T-helper 2 cell (primary cell): Measurements from ENCODE around the gene IL17REL.

Experiments used
- DNase-seq, 5 experiments: peaks; one replicate each; pipeline versions ENCODE4 v3.0.0 to v3.0.0-alpha.2; 2012 to 2022

Gene IL17REL

DNA sequence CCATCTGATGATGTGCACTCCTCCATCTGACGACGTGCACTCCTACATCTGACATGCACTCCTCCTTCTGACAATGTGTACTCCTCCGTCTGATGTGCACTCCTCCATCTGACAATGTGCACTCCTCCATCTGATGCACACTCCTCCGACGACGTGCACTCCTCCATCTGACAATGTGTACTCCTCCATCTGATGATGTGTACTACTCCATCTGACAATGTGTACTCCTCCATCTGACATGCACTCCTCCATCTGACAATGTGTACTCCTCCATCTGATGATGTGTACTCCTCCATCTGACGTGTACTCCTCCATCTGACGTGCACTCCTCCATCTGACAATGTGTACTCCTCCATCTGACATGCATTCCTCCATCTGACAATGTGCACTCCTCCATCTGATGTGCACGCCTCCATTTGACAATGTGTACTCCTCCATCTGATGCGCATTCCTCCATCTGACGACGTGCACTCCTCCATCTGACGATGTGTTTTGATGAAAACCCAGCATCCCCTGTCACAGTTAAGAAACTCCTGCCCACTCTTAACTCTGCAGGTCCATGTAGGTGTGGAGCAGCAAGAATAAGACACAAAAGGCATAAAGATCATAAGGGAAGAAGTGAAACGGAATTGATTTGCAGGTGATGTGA is 9.7 kb upstream of the IL17REL start:
- DNase-seq: no peak

DNA sequence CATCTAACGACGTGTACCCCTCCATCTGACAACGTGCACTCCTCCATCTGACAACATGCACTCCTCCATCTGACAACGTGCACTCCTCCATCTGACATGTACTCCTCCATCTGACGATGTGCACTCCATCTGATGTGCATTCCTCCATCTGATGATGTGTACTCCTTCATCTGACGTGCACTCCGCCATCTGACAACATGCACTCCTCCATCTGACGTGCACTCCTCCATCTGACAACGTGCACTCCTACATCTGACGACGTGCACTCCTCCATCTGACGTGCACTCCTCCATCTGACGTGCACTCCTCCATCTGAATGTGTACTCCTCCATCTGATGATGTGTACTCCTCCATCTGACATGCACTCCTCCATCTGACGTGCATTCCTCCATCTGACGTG is 8.0 kb upstream of the IL17REL start:
- no peak for DNase-seq

DNA sequence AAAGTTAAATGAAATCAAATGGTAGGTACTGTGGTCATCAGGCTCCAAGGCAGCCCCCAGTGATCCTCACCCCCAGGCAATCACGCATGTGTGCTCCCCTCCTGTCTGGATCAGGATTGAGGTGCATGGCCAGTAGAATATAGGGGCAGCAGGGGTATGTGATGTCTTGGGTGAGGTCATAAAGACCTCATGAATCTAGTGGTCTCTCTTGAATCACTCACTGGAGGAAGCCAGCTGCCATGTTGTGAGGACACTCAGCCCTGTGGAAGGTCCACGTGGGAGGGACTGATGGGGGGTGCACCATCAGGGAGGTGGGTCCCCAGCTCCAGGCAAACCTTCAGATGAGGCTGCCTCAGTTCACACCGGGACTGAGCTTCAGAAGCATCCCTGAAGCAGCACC is 6.8 kb upstream of the IL17REL start:
- no peak for DNase-seq

DNA sequence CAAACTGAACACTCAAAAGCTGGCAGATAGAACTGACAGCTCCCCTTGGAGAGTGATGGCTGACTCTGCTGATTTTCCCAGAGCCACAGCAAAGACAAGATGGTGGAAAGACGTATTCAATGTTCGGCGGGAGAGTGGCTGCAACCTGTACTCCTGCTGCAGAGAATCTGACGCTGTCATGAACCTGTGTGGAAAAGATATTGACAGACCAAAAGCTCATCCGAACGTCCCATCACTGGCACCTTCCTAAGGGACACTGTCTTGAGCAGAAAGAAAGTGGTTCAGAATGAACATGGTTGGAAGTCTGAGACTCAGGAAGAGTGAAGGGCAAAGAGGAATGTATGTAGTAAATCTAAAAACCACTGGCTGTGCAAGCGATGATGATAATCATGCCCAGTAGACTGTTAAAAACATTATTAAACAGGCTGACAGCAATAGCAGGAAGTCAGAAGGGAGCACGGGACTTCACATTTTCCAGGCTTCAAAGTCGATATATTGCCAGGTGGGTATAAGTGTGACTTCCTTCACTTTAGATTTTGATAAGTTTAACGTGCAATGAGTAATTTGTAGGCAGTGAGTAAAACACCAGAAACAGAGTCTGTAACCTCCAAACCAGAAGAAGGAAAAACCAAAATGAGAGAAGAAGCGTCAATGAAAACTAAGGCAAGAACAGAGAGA is 6.2 kb upstream of the IL17REL start:
- peak in 2 of 5 experiments; percentile 46 to 73 for DNase-seq

DNA sequence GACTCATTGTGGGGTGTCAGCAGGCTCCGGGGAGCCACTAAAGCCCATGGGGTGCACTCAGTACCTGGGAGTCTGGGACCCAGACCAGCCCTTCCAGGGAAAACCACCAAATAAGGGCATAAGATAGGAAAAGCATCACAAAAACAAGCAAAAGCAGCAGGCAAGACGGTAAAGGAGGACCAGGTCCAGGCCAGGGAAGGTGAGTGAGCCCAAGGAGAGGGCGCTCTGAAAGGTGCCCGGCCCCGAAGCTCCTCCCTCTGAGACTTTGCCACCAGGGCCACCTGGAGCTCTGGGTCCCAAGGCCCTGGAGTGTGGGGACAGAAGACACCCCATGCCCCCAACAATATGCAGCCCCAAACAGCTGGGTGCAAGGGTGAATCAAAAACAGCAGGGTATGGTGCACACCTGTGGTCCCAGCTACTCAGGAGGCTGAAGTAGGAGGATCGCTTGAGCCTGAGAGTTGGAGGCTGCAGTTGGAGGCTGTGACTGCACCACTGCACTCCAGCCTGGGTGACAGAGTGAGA is 5.2 kb upstream of the IL17REL start:
- DNase-seq: no peak

DNA sequence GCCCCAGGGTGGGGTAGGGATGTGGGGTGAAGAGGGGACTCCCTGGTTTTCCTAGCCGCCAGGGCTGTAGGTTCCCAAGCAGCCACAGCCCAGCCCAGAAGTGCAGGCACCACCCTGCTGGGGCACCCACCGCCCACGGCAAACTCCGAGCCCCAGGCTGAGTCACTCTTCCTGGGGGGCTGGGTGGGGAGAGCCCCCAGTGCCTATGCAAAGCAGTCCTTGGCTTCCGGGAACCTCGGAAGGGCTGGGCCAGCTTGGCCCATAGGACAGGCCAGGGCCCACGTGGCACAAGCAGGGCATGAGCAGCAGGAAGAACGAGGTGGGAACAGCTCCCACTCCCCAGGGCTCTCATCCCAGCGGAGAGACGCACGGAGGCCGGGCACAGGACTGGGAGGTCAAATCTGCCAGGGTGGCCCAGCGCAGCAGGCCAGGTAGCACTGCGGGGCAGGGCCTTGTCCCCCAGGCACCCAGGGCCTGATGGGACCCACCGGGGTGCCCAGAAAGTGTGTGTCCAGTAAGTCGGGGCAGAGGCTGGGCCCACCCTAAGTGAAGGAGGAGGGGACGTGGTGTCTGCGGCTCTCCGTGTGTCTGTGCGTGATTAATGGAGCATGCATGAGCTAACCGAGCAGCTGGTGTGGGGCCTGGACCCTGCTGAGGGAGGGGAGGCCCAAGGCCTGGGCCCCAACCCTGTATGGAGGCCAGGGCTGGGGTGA is 4.6 kb upstream of the IL17REL start:
- peak in 2 of 5 experiments; percentile 48 to 67 for DNase-seq

DNA sequence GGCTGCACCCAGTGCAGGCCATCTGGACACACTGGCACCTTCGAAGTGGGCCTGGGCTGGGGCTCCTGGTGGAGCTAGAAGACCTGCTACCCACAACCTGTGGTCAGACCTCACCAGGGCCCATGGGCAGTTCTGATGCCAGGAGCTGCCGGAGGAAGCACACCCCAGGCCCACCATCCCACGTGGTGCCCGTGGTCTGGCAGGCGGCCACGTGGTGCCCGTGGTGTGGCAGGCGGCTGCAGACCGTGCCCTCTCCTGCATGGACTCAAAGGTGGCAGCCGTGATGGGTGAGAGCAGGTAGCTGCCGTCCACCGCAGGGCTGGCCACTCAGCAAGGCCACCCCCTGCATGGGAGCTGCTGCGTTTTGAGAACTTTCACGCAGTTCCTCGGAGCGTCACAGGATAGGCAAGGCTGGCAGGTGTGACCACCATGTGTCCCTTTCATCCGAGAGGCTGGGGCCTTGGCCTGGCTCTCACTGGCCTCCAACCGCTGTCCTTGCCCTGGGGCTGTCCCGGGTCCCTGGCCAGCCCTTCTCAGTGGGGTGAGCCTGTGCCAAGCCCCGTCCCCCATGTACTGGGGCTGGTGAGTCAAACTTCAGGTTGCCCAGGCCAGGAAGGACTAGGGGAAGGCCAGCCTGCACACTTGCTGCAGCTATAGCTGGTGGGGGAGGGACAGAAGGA is 3.9 kb upstream of the IL17REL start:
- no peak for DNase-seq

DNA sequence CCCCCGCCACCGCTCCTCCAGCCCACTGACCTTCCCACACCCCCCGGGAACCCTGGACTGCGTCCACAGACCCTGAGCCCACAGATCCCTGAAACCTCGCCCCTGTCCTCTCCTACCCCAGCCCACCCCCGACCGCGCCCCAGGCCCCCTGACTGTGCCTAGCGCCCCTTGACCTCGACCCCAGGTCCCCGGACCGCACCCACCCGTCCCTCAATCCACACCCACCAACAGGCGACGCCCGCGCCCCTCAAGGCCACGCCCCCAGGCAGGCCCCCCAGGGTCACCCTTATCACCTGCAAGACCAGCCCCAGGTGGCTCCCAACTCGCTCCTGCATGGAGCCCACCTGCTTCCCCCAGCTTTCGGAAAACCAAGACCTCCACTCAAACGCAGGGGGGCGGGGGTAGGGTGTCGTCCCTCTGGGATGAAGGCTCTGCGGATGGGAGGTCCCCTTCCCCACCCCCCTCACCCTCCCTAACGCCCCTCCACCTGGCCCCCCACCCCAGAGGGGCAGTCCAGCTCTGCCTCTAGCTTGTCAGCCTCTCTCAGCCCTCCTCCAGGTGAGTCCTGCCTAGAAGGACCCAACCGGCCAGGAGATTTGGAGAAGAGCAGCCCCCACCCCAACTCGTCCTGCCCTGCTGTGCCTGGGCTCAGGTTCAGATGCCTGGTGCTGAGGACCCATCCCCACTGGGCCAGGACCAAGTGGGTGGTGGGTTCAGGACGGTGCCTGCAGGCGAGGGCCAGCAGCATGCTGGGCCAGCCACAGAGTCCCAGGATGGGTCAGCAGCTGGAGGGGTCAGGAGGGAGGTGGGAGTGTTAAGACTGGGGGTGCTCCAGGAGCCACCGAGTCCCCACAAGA is 3.1 kb upstream of the IL17REL start:
- peak in 1 of 5 experiments; percentile 7 for DNase-seq

DNA sequence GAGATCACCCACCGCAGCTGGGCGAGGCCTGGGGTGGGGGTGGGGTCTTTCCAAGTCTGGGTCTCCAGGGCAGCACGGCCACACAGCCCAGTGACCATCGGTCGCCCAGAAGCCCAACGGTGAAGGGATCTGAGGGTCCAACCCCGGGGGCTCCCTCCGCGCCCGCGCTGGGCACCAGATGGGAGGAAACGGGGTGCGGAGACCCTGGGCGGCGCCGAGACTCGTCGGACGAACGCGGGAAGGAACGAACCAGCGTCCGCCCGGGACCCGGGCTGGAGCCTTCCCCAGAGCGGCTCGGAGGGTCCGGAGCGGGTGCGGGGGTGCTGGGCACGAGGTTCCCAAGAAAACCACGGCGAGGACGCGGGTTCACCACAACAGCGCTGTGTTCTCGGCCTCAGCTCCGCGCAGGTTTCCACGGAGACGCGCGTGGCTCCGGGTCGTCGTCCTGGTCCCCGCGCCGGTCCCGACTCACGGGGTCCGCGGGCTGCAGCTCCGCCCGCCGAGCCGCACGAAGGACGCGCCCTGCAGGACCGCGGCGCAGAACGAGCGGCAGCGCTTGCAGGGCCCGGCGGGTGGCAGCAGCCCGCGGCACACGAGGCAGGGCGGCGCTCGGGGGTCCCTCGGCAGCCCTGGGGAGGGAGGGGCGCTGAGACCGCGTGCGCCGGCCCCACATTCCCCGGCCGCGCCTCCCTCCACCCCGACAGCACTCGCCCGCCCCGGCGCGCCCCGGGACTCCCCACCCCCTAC is 2.3 kb upstream of the IL17REL start:
- peak in 1 of 5 experiments; percentile 8 for DNase-seq

DNA sequence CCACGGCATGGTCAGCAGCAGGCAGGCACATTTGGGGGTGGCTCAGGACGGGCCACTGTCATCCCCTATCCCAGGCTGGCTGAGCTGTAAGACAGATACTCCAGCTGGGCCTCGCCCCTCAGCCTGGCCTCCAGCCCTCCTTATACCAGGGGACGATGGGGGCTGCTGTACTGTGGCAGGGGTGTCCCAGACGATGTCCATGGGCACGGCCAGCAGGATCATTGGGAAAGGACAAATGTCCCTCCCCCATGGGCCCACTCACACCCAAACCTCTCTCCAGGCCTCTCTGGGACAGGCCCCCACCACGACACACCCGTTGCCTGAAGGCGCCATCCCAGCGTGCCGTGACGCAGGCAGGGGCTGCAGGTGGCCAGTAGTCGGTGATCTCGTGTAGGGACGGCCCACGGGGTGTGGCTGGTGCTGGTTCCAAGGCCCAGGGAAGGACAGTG is 1.5 kb upstream of the IL17REL start:
- DNase-seq: peak in 1 of 5 experiments; percentile 8

DNA sequence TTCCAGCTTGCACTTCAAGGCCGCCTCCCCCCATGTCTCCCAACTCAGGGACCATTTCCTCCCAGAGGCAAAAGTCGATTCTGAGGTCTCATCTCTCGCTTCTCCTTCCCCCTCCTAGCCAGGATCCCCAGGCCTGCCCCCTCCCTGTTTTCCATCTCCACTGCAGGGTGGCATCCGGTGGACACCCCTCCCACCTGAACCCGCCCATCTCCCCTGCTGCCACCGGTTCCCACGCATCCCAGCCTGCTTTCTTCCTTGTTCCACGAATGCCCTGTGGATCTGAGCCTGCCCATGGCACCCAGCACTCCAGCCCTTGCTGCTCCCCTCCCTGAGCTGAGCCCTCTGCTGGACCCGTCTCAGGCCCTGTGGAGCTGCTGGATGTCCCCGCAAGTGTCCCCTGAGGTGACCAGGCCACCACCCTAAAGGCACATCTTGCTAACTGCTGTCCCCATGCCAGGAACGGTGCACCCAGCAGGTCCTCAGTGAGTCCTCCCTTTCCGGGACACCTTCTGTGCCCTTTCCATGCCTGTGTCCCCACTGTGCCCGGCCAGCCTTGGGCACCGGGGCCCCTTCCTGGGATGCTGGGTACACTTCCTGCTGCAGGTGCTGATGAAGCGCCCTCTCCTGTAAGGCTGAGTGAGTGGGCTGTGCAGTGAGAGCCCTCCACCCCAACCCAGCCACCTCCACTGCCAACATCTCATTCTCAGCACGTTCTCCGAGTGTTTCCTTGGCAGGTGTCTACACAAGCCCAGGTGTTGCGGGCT is 936 bp downstream of the IL17REL start:
- DNase-seq: peak in 1 of 5 experiments; percentile 3

DNA sequence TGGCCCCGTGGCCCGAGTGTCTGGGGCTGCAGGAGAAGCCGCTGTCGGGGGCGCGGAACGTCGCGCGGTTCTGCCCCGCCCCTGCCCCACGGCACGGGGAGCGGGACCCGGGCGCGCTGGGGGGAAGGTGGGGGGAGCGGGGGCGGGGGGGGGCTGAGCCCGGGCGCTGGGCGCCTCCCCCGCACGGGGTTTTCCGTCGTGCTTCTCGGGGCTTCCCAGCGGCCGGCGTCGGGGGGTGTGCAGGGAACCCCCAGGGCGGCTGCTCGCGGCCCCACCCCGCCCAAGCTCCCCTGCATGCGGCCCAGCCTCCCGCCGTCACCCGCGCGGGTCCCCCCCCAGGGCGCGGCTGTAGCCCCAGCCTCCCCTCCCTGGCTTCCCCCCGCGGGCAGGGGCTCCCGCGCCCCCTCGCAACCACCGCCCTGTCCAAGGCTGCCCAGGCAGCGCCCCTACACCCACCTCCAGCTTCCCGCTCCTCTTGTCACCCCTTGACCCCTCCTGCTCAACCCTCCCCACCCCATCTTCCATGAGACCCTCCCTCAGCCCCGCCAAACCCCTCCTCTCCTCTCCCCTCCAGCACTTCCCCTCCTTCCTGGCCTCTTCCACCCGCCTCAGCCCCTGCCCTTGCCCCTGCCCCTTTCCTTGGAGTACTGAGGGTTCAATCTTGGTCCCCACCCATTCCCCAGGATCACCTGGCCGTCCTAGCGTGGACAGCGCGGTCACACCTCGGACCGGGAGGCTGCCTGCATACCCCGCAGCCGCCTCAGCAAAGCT is 1.7 kb downstream of the IL17REL start:
- peak in 4 of 5 experiments; percentile 38 to 68 (median 54) for DNase-seq

DNA sequence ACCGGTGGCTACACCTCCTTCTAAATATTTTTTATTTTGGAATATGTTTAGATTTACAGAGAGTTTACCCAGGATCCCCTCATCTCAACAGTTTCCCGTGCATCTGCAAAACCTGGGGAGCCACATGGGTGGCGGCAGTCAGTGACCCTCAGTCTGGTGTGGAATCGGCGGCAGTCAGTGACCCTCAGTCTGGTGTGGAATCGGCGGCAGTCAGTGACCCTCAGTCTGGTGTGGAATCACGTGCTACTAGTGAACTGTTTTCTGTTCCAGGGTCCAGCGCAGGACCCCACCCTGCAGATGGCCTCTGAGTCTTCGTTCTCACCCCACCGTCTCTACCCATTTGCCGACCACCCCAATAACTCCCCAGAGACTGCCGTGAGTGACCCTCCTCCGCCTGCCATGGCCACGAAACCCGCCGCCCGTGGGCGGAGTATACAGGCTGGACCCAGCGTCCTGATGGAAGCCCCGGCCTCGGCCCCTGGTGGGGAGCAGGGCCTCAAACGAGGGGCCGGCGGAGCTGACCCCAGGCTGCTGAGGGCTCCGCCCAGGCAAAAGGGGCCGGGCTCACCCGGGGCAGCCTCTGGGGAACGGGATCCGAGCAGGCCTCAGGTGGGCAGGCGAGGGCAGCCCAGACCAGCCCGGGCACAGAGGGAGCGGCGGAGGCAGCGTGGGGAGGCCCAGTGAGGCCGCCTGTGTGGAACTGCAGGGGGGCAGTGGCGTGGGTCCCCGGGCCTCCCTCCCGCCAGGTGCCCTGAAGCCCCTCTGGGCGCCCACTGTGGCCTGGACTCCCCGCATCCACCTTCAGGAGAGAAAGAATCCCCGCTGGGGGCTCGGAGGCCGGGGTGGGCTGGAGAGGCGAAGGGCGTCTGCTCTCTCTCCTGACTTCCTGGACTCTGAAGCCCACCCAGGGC is 2.5 kb downstream of the IL17REL start:
- no peak for DNase-seq

DNA sequence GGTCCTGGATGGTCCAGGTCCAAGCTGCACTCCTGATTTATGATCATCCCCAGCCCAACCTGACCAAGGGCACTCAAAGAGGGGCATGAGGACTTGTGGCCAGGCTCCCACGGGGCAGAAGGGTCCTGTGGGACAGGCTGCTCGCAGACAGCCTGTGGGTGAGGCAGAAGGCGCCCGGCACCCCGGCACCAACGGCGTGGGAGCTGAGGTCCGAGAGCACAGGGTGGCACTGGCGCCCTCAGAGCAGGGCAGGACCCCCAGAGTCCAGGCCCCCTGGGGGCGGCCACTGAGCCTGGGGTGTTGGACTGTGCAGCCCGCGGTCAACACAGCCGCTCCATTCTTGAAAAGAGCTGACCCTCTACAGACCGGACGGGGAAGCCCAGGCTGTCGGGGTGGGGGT is 3.3 kb downstream of the IL17REL start:
- DNase-seq: no peak

DNA sequence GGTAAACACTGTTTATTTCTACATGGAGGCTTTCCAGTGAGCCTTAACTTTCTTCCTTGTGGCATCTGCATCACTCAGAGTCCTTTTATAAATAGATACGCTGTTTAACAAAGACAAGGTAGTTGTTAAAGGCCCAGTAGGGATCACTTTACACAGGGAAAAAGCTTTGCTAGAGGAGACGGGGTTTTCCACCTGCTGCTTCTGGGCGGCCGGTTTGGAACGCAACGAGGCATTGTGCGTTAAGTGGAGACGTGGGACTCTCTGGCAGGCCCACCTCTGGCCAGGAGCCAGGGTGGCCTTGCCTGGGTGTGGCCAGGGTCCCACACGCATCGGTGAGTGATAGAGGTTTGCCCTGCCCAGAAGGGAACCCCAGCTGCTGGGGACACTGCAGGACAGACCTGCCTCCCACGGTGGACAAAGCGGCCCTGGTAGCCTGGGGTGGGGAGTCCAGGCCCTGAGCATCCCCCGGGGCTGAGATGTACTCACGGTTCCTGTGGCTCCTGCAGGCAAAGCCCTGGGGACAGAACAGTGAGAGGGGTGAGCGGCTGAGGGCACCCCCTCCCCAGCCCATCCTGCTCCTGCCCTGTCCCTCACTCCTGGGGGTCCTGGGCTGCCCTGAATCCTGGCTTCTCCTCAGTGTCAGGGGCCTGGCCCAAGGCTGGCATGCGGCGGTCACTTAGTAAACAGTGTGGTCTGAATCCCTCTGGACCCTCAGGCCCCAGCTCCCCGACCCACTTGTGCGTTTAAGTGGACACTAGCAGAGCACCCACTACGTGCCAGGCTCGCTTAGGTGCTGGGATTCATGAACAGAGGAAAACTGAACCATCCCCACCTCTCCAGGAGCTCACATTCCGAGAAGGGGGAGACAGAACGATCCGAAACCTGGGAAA is 4.2 kb downstream of the IL17REL start:
- DNase-seq: no peak

DNA sequence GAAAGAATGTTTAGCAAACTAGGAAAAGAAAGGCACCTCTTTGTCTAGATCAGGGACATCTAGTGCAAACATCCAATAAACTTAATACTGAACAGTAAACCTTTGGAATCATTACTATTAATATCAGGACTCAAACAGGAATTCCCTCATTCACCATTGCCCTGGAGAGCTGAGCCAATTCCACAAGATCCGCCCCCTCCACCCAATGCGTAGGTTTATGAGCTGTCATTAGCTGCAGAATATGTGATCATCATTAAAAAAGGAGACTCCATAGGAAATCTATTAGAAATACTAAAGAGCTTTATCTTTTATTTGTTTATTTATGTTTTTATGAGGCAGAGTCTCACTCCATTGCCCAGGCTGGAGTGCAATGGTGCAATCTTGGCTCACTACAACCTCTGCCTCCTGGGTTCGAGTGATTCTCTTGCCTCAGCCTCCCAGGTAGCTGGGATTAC is 5.5 kb downstream of the IL17REL start:
- DNase-seq: no peak

DNA sequence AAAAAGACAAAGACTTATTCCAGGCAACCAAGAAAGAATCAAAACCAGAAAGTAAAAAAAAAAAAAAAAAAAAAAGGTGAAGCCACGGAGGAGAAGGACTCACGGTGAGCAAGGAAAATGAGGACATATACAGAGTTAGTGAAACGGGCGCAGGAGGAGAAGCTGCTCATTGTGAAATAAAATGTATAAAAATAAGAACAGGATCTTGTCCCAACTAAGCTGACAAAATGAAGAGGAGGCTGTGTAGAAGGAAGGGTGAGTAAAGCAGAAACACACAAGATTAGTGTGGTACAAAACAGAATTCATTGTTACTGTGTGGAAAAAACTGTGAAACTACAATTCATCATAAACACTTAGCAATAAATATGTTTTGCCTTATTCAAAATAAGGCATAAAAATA is 7.6 kb downstream of the IL17REL start:
- no peak for DNase-seq
